GM19240 (cell line): Measurements from ENCODE around the gene MAL.
"Not testable (repeated sequence)": the region's sequence is repeated elsewhere in the genome, so short reads cannot be mapped to it uniquely, and the experiment has no call there.

ENCODE experiments used
- DNase-seq: peaks from one replicate; pipeline ENCODE4 v3.0.0; 2011; ENCODE audit warnings: low spot score; ENCODE audit not compliant: insufficient read length

MAL gene

GRCh38 chr2:95098273-95098672 is 72.8 kb downstream of the MAL start:
- not testable (repeated sequence) for DNase-seq

- no peak for DNase-seq
Observed at GRCh38 chr2:95099910-95100309, 74.4 kb downstream of the MAL start.
